Hepatocyte (in vitro differentiated cells): ENCODE measurements around the gene ACRBP. TPM values are rescaled to one million over a fixed set of nuclear protein-coding genes. Genes with fewer than 3 reads are reported as not detected.

Experiments
- DNase-seq: peaks from one replicate; pipeline ENCODE4 v3.0.0-alpha.2; 2016; ENCODE audit warnings: low spot score
- H2AFZ ChIP-seq: fragments of 200-600 bp; sonication (generic); 2 replicates; pipeline ENCODE4 v1.6.0; 2016; ENCODE audit warnings: antibody characterized with exemption, mild to moderate bottlenecking
- H3K27ac ChIP-seq: fragments of 200-600 bp; sonication (generic); 2 replicates; pipeline ENCODE4 v1.5.1; 2016; ENCODE audit warnings: mild to moderate bottlenecking
- H3K27me3 ChIP-seq: fragments of 200-600 bp; sonication (generic); 2 replicates; pipeline ENCODE4 v1.6.1; 2016
- H3K36me3 ChIP-seq: fragments of 200-600 bp; sonication (generic); replicated peaks from 2 replicates; pipeline ENCODE4 v1.5.1; 2016; ENCODE audit warnings: low read depth; ENCODE audit not compliant: insufficient read depth
- H3K4me1 ChIP-seq: fragments of 200-600 bp; sonication (generic); 2 replicates; pipeline ENCODE4 v1.5.1; 2016; ENCODE audit warnings: mild to moderate bottlenecking, moderate library complexity; ENCODE audit not compliant: insufficient read depth
- H3K4me2 ChIP-seq: fragments of 200-600 bp; sonication (generic); 2 replicates; pipeline ENCODE4 v1.6.0; 2016
- H3K4me3 ChIP-seq: fragments of 200-600 bp; sonication (generic); 2 replicates; pipeline ENCODE4 v1.5.1; 2016; ENCODE audit warnings: mild to moderate bottlenecking
- H3K79me2 ChIP-seq: fragments of 200-600 bp; sonication (generic); 2 replicates; pipeline ENCODE4 v1.6.0; 2017; ENCODE audit warnings: mild to moderate bottlenecking
- H3K9me2 ChIP-seq: fragments of 200-600 bp; sonication (generic); replicated peaks from 2 replicates; pipeline ENCODE4 v1.6.0; 2017; ENCODE audit warnings: mild to moderate bottlenecking; ENCODE audit not compliant: insufficient read depth
- H3K9me3 ChIP-seq: fragments of 200-600 bp; sonication (generic); 2 replicates; pipeline ENCODE4 v1.5.1; 2016; ENCODE audit warnings: low read depth, mild to moderate bottlenecking
- H4K20me1 ChIP-seq: fragments of 200-600 bp; sonication (generic); 2 replicates; pipeline ENCODE4 v1.6.0; 2016; ENCODE audit warnings: mild to moderate bottlenecking; ENCODE audit not compliant: insufficient read depth, poor library complexity, severe bottlenecking
- EZH2 ChIP-seq: fragments of 200-600 bp; sonication (generic); IDR thresholded peaks from 2 replicates; pipeline ENCODE4 v1.6.1; 2016; ENCODE audit warnings: antibody characterized with exemption, mild to moderate bottlenecking, borderline replicate concordance
- EZH2phosphoT487 ChIP-seq: fragments of 200-600 bp; sonication (generic); IDR thresholded peaks from one replicate; pipeline ENCODE4 v1.6.1; 2018; ENCODE audit warnings: antibody characterized with exemption, mild to moderate bottlenecking, low read depth, moderate library complexity; ENCODE audit not compliant: unreplicated experiment, severe bottlenecking
- WGBS: methylation state at CpG from one replicate; pipeline ENCODE4 v1.1.6; 2016; ENCODE audit warnings: low lambda C conversion rate; ENCODE audit errors: missing lambda C conversion rate; 5-methylcytosine and 5-hydroxymethylcytosine counted together
- polyA plus RNA-seq: library from polyadenylated mRNA; unstranded; fragments of >200 nt; fragmentation: Nextera tagmentation; extraction: Ambion mirVana; gene quantifications from 2 replicates; pipeline ENCODE4 v1.2.1, GENCODE V29; 2016
- total RNA-seq: library from RNA; depleted of rRNA; stranded (reverse); fragments of >200 nt; gene quantifications from 2 replicates; pipeline ENCODE4 v1.2.3, GENCODE V29; 2014
- TF ChIP-seq, protein P1 (sequence below): fragments of 200-600 bp; sonication (generic); IDR thresholded peaks from 2 replicates; pipeline ENCODE4 v1.5.1; 2016; ENCODE audit warnings: antibody characterized with exemption, mild to moderate bottlenecking; ENCODE audit not compliant: poor library complexity

ACRBP gene
- total and polyA plus RNA-seq, 2 experiments from 2014 or later: 0.20 to 0.62 TPM

DNA sequence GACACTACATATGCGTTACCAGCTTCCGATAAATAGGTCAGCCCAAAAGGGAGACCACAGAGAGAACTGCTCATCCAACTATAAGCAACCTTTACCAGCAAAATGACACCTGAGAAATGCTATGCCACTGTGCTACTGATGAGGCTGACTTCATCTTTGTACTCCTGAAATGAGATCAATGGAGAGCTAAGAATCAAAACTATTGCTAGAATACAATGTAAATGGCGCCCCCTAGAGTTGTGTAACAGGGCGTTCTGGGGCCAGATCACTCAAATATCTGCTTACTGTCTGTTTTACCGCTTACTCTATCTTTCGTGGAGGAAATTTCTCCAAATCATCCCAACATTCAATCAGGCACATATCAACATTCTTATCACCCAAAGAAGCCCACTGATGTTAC lies 37.4 kb upstream of the ACRBP start:
- TF ChIP-seq, protein P1, sequence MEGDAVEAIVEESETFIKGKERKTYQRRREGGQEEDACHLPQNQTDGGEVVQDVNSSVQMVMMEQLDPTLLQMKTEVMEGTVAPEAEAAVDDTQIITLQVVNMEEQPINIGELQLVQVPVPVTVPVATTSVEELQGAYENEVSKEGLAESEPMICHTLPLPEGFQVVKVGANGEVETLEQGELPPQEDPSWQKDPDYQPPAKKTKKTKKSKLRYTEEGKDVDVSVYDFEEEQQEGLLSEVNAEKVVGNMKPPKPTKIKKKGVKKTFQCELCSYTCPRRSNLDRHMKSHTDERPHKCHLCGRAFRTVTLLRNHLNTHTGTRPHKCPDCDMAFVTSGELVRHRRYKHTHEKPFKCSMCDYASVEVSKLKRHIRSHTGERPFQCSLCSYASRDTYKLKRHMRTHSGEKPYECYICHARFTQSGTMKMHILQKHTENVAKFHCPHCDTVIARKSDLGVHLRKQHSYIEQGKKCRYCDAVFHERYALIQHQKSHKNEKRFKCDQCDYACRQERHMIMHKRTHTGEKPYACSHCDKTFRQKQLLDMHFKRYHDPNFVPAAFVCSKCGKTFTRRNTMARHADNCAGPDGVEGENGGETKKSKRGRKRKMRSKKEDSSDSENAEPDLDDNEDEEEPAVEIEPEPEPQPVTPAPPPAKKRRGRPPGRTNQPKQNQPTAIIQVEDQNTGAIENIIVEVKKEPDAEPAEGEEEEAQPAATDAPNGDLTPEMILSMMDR: peak; percentile 54
- no peak for TF ChIP-seq EZH2phosphoT487
- 69% methylated on average over 6 of the region's 6 CpGs for WGBS
- no peak overlapping the region for H3K4me2 ChIP-seq
- peaks cover 32% of the 10 kb centered on the region for H4K20me1 ChIP-seq
- H3K79me2 ChIP-seq: peaks cover 93% of the 10 kb centered on the region
- H3K27me3 ChIP-seq: no peaks in the 10 kb centered on the region
- no peak overlapping the region for H2AFZ ChIP-seq
- H3K9me3 ChIP-seq: no peaks in the 10 kb centered on the region
- no peaks in the 10 kb centered on the region for H3K9me2 ChIP-seq
- peaks cover 13% of the 10 kb centered on the region for H3K4me1 ChIP-seq
- no peaks in the 10 kb centered on the region for H3K36me3 ChIP-seq
- H3K4me3 ChIP-seq: no peak overlapping the region
- peak; percentile 44 for DNase-seq
- no peak overlapping the region for H3K27ac ChIP-seq

DNA sequence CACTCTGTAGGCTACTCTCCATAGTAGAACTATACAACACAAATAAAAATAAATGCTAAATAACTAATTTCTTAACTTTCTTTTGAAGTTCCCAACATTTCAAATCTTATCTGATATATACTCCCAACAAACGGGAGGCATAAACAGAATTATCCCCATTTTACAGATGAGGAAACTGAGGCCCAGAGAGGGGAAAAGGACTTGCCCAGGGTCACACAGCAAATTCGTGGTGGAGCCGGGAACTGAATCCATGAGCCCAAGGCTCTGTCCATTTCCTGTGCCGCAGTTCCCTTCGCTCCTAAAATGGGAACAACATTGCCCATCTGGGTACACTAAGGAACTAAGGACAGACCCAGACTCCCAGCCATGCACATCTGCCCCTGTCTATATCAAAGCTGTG lies 29.7 kb upstream of the ACRBP start:
- Histone ChIP-seq H3K36me3 (no peaks in the 10 kb centered on the region), H3K4me2 (no peak overlapping the region), H3K27me3 (no peaks in the 10 kb centered on the region), H3K4me3 (no peak overlapping the region), H3K79me2 (peaks cover 42% of the 10 kb centered on the region), H2AFZ (no peak overlapping the region), H3K9me3 (no peaks in the 10 kb centered on the region), H4K20me1 (peaks cover 17% of the 10 kb centered on the region), H3K9me2 (no peaks in the 10 kb centered on the region), H3K27ac (no peak overlapping the region), H3K4me1 (no peaks in the 10 kb centered on the region)
- WGBS: 93% methylated on average over 5 of the region's 5 CpGs
- no peak for DNase-seq
- no peak for TF ChIP-seq EZH2

DNA sequence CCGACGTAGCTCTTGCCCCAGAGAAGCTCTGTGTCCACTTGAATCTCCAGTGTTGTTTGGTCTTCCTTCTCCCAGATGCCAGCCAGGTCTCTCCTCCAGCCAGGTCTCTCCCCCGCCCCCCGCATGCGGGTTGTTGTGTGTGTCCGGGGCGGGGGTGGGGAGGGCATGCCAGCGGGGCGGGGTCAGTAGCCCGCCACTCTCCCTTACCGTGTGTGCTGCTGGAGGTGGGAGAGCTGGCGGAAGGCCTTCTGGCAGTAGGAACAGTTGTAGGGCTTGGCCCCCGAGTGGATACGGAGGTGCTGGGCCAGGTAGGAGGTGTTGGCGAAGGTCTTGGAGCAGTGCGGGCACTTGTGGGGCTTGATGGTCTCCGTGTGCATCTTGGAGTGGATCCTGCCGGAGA lies 24.9 kb upstream of the ACRBP start:
- H3K27me3 ChIP-seq: no peaks in the 10 kb centered on the region
- no peaks in the 10 kb centered on the region for H3K9me3 ChIP-seq
- H3K36me3 ChIP-seq: no peaks in the 10 kb centered on the region
- no peak overlapping the region for H3K4me2 ChIP-seq
- H4K20me1 ChIP-seq: no peaks in the 10 kb centered on the region
- no peak overlapping the region for H3K27ac ChIP-seq
- peaks cover 8% of the 10 kb centered on the region for H3K79me2 ChIP-seq
- 95% methylated on average over 13 of the region's 18 CpGs for WGBS
- H3K9me2 ChIP-seq: no peaks in the 10 kb centered on the region
- H3K4me1 ChIP-seq: no peaks in the 10 kb centered on the region
- DNase-seq: no peak
- no peak overlapping the region for H2AFZ ChIP-seq
- no peak overlapping the region for H3K4me3 ChIP-seq
- TF ChIP-seq EZH2 (no peak), EZH2phosphoT487 (no peak)
- TF ChIP-seq, protein P1: no peak

DNA sequence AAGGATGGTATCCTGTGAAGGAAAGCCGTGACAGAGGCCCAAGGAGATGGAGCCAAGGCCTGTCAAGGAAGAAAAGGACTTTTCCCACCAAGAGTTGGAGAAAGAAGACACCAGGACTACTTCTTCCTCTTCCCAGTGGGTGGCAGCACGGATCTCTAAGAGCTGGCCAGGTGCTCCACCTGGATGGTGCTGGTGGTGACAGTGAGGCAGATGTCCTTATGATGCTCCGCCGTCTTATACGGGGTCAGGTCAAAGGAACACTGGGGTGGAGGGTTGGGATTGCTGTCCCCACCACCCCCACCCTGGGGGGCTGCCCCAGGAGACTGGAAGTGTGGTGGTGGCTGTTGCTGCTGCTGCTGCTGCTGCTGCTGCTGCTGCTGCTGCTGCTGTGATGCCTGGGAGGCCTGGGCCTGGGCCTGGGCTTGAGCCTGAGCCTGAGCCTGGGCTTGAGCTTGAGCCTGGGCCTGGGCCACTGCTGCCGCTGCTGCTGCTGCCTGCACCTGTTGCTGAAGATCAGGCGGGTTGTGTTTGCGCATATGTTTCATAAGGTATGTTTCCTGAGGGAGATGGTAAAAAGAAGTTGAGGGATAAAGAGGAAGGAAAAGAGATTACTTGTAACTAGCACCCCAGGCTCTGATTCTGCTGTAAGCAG lies 20.5 kb upstream of the ACRBP start:
- TF ChIP-seq EZH2phosphoT487: no peak
- TF ChIP-seq, protein P1: peak; percentile 22
- Histone ChIP-seq H3K4me1 (no peaks in the 10 kb centered on the region), H3K4me3 (no peak overlapping the region), H3K9me3 (no peaks in the 10 kb centered on the region), H3K9me2 (no peaks in the 10 kb centered on the region), H4K20me1 (no peaks in the 10 kb centered on the region), H3K27me3 (no peaks in the 10 kb centered on the region), H3K27ac (no peak overlapping the region), H2AFZ (no peak overlapping the region), H3K36me3 (no peaks in the 10 kb centered on the region), H3K79me2 (peaks cover under 1% of the 10 kb centered on the region), H3K4me2 (no peak overlapping the region)
- peak; percentile 54 for DNase-seq
- 88% methylated on average over 8 of the region's 8 CpGs for WGBS
